Nephron progenitor cell (in vitro differentiated cells): Measurements from ENCODE around the gene ZNF579.
A peak's percentile ranks its signal among the peaks of the same experiment; 100 is the strongest.
"Not testable (repeated sequence)": the region's sequence is repeated elsewhere in the genome, so short reads cannot be mapped to it uniquely, and the experiment has no call there.

Experiments used
- DNase-seq: peaks from one replicate; pipeline ENCODE4 v3.0.0; 2021
- H3K27ac Mint-ChIP-seq: 2 replicates; pipeline ENCODE4 v1.8.0; 2021; ENCODE audit warnings: mild to moderate bottlenecking, moderate library complexity, mixed read lengths
- H3K27me3 Mint-ChIP-seq: 2 replicates; pipeline ENCODE4 v1.8.0; 2021; ENCODE audit warnings: mild to moderate bottlenecking, low read depth, mixed read lengths; ENCODE audit not compliant: poor library complexity
- H3K36me3 Mint-ChIP-seq: 2 replicates; pipeline ENCODE4 v1.8.0; 2021; ENCODE audit warnings: low read depth, mixed read lengths
- H3K4me1 Mint-ChIP-seq: 2 replicates; pipeline ENCODE4 v1.8.0; 2021; ENCODE audit warnings: mixed read lengths
- H3K4me3 Mint-ChIP-seq: 2 replicates; pipeline ENCODE4 v1.8.0; 2021; ENCODE audit warnings: mild to moderate bottlenecking, moderate library complexity, mixed read lengths
- H3K9me3 Mint-ChIP-seq: 2 replicates; pipeline ENCODE4 v1.8.0; 2021; ENCODE audit warnings: mild to moderate bottlenecking, moderate library complexity, mixed read lengths
- CTCF ChIP-seq: fragments of 200-600 bp; sonication (generic); IDR thresholded peaks from 2 replicates; pipeline ENCODE4 v1.5.0; 2021; ENCODE audit warnings: antibody characterized with exemption

Gene ZNF579

GRCh38 chr19:55584871-55585270 is 4.2 kb upstream of the ZNF579 start:
- H3K9me3 Mint-ChIP-seq: no peaks in the 10 kb centered on the region
- H3K4me3 Mint-ChIP-seq: peak overlapping the region; percentile 82
- H3K36me3 Mint-ChIP-seq: no peaks in the 10 kb centered on the region
- H3K4me1 Mint-ChIP-seq: peaks cover 59% of the 10 kb centered on the region
- H3K27me3 Mint-ChIP-seq: no peaks in the 10 kb centered on the region
- peak overlapping the region; percentile 96 for H3K27ac Mint-ChIP-seq
- DNase-seq: no peak
- TF ChIP-seq CTCF: no peak

GRCh38 chr19:55583897-55584296 is 3.2 kb upstream of the ZNF579 start:
- peaks cover 54% of the 10 kb centered on the region for H3K4me1 Mint-ChIP-seq
- DNase-seq, H3K9me3 Mint-ChIP-seq, H3K27me3 Mint-ChIP-seq, H3K27ac Mint-ChIP-seq, H3K36me3 Mint-ChIP-seq, H3K4me3 Mint-ChIP-seq: not testable (repeated sequence)

- Mint-ChIP-seq H3K27ac (peak overlapping the region; percentile 68), H3K4me3 (peak overlapping the region; percentile 49)
These were observed 1.6 kb upstream of the ZNF579 start for GRCh38 chr19:55582284-55582683.

GRCh38 chr19:55581823-55582223 is 1.2 kb upstream of the ZNF579 start:
- Mint-ChIP-seq H3K27ac (peak overlapping the region; percentile 68), H3K27me3 (no peaks in the 10 kb centered on the region), H3K9me3 (no peaks in the 10 kb centered on the region), H3K36me3 (peaks cover 8% of the 10 kb centered on the region), H3K4me1 (peaks cover 54% of the 10 kb centered on the region), H3K4me3 (peak overlapping the region; percentile 49)
- DNase-seq: no peak
- TF ChIP-seq CTCF: no peak

More at GRCh38 chr19:55582284-55582683, 1.6 kb upstream of the ZNF579 start:
- not testable (repeated sequence) for H3K27me3 Mint-ChIP-seq, DNase-seq, H3K36me3 Mint-ChIP-seq, H3K9me3 Mint-ChIP-seq
- peaks cover 54% of the 10 kb centered on the region for H3K4me1 Mint-ChIP-seq

GRCh38 chr19:55581145-55581822 is 636 bp upstream of the ZNF579 start:
- Mint-ChIP-seq H3K4me1 (peaks cover 50% of the 10 kb centered on the region), H3K36me3 (peaks cover 14% of the 10 kb centered on the region), H3K9me3 (no peaks in the 10 kb centered on the region), H3K4me3 (peak overlapping the region; percentile 95), H3K27ac (peak overlapping the region; percentile 34), H3K27me3 (no peaks in the 10 kb centered on the region)
- peak; percentile 51 for DNase-seq
- no peak for TF ChIP-seq CTCF

- Mint-ChIP-seq H3K36me3 (peaks cover 27% of the 10 kb centered on the region), H3K9me3 (no peaks in the 10 kb centered on the region), H3K27me3 (no peaks in the 10 kb centered on the region), H3K4me3 (peak overlapping the region; percentile 95), H3K27ac (peak overlapping the region; percentile 83), H3K4me1 (peaks cover 37% of the 10 kb centered on the region)
- peak; percentile 56 for DNase-seq
- no peak for TF ChIP-seq CTCF
These were observed 654 bp downstream of the ZNF579 start for GRCh38 chr19:55579766-55580621.
